ENCODE results near the gene MCU.
A peak's percentile ranks its signal among the peaks of the same experiment; 100 is the strongest.

MCU gene

GRCh38 chr10:72809006-72809405 is 117.1 kb downstream of the MCU start:
- DNase-seq: no peak

GRCh38 chr10:72810976-72811375 is 119.0 kb downstream of the MCU start:
- DNase-seq: no peak

- DNase-seq: no peak
Measured at GRCh38 chr10:72812415-72812752, 120.4 kb downstream of the MCU start.

GRCh38 chr10:72812753-72813430 is 120.9 kb downstream of the MCU start:
- DNase-seq: no peak

- no peak for DNase-seq
Measured at GRCh38 chr10:72814099-72814790, 122.3 kb downstream of the MCU start.

GRCh38 chr10:72816565-72816964 is 124.6 kb downstream of the MCU start:
- no peak for DNase-seq

GRCh38 chr10:72818076-72818475 is 126.1 kb downstream of the MCU start:
- no peak for DNase-seq

- no peak for DNase-seq
Measured at GRCh38 chr10:72819053-72819452, 127.1 kb downstream of the MCU start.

GRCh38 chr10:72821606-72822005 is 129.7 kb downstream of the MCU start:
- DNase-seq: no peak

- no peak for DNase-seq
Measured at GRCh38 chr10:72822342-72822986, 130.5 kb downstream of the MCU start.

- no peak for DNase-seq
Measured at GRCh38 chr10:72825163-72825562, 133.2 kb downstream of the MCU start.

GRCh38 chr10:72826346-72826745 is 134.4 kb downstream of the MCU start:
- no peak for DNase-seq

GRCh38 chr10:72828294-72828693 is 136.4 kb downstream of the MCU start:
- DNase-seq: no peak

GRCh38 chr10:72830625-72831024 is 138.7 kb downstream of the MCU start:
- no peak for DNase-seq

- DNase-seq: no peak
Measured at GRCh38 chr10:72831696-72832409, 139.9 kb downstream of the MCU start.

GRCh38 chr10:72832701-72833100 is 140.8 kb downstream of the MCU start:
- DNase-seq: no peak

GRCh38 chr10:72834183-72834825 is 142.4 kb downstream of the MCU start:
- peak; percentile 12 to 33 for DNase-seq

- no peak for DNase-seq
Measured at GRCh38 chr10:72840319-72840718, 148.4 kb downstream of the MCU start.

GRCh38 chr10:72841487-72841886 is 149.5 kb downstream of the MCU start:
- no peak for DNase-seq

GRCh38 chr10:72842164-72842563 is 150.2 kb downstream of the MCU start:
- no peak for DNase-seq

GRCh38 chr10:72846238-72846637 is 154.3 kb downstream of the MCU start:
- DNase-seq: no peak

GRCh38 chr10:72847681-72848080 is 155.7 kb downstream of the MCU start:
- DNase-seq: no peak

- no peak for DNase-seq
Measured at GRCh38 chr10:72850861-72851260, 158.9 kb downstream of the MCU start.
